Measurements from ENCODE around the gene NLRC5.

DNA sequence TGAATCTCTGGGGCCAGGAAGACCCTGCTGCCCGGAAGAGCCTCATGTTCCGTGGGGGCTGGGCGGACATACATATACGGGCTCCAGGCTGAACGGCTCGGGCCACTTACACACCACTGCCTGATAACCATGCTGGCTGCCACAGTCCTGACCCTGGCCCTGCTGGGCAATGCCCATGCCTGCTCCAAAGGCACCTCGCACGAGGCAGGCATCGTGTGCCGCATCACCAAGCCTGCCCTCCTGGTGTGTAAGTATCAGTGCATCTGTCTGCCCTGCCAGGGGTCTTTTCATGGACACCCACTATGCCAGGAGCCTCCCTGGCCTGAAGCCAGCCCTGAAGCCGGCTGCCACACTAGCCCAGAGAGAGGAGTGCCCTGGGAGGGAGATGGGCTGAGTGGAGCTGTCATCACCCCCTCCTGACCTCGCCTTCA lies 27.5 kb upstream of the NLRC5 start, which contains the start of gene CETP:
- TF ChIP-seq, protein P1, sequence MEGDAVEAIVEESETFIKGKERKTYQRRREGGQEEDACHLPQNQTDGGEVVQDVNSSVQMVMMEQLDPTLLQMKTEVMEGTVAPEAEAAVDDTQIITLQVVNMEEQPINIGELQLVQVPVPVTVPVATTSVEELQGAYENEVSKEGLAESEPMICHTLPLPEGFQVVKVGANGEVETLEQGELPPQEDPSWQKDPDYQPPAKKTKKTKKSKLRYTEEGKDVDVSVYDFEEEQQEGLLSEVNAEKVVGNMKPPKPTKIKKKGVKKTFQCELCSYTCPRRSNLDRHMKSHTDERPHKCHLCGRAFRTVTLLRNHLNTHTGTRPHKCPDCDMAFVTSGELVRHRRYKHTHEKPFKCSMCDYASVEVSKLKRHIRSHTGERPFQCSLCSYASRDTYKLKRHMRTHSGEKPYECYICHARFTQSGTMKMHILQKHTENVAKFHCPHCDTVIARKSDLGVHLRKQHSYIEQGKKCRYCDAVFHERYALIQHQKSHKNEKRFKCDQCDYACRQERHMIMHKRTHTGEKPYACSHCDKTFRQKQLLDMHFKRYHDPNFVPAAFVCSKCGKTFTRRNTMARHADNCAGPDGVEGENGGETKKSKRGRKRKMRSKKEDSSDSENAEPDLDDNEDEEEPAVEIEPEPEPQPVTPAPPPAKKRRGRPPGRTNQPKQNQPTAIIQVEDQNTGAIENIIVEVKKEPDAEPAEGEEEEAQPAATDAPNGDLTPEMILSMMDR (conservative IDR thresholded peaks at IDR 0.05) = no peak
- TF ChIP-seq EZH2 (IDR thresholded peaks at IDR 0.05; ENCODE audit: low read depth) = no peak

Data from PC-9 (cell line).